NCI-H1092 (cell line): Measurements from ENCODE around the gene NPHP1.
A peak's percentile ranks its signal among the peaks of the same experiment; 100 is the strongest.
"Not testable (repeated sequence)": the region's sequence is repeated elsewhere in the genome, so short reads cannot be mapped to it uniquely, and the experiment has no call there.

Experiments
- DNase-seq: peaks from one replicate; lab custom pipeline; 2025; lab: John Stamatoyannopoulos, UW

The NPHP1 gene

GRCh38 chr2:110197452-110197851 is 7.4 kb downstream of the NPHP1 start:
- DNase-seq = no peak

DNA sequence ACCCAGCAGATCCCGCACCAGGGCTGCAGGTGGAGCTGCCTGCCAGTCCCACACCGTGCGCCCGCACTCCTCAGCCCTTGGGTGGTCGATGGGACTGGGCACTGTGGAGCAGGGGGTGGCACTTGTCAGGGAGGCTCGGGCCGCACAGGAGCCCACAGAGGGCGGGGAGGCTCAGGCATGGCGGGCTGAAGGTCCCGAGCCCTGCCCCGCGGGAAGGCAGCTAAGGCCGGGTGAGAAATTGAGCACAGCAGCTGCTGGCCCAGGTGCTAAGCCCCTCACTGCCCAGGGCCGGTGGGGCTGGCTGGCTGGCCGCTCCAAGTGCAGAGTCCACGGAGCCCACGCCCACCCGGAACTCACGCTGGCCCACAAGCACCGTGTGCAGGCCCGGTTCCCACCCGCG is 14.6 kb downstream of the NPHP1 start:
- DNase-seq = not testable (repeated sequence)

GRCh38 chr2:110182449-110182848 is 22.4 kb downstream of the NPHP1 start:
- no peak for DNase-seq

- DNase-seq = no peak
Observed at GRCh38 chr2:110180036-110180435, 24.8 kb downstream of the NPHP1 start.

- DNase-seq = no peak
Observed at GRCh38 chr2:110173523-110173922, 31.3 kb downstream of the NPHP1 start.

DNA sequence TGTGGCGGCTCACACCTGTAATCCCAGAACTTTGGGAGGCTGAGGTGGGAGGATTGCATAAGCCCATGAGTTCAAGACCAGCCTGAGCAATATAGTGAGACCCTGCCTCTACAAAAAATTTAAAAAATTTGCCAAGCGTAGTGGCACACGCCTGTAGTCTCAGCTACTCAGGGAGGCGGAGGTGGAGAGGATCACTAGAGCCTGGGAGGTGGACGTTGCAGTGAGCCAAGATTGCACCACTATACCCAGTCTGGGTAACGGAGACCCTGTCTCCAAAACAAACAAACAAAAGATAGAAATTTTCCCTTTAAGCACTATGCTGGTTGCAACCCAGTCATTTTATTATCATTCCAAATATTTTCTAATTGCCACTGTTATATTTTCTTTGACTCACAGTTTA is 32.3 kb downstream of the NPHP1 start:
- no peak for DNase-seq

- DNase-seq = no peak
Observed at GRCh38 chr2:110170102-110170501, 34.7 kb downstream of the NPHP1 start.

- DNase-seq = no peak
Observed at GRCh38 chr2:110167326-110168000, 37.4 kb downstream of the NPHP1 start.

DNA sequence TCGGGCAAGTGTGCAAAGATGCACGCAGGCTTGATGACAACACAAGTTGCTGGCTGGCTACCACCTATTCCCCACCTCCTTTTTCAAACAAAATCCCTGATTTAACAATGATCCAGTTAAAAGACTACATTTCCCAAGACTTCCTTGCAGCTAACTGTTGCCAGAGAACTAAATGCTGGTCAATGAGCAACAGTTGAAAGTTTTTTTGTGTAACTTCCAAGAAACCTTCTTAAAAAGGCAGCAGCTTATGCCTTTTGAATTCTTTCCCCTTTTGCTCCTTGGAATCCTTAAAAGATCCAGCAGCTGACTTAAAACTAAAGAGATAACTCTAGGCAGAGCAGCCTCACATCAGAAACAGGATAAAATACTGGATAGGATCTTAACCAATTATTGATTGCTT is 38.5 kb downstream of the NPHP1 start:
- no peak for DNase-seq

- peak; percentile 1 for DNase-seq
Observed at GRCh38 chr2:110157153-110157793, 47.5 kb downstream of the NPHP1 start.

DNA sequence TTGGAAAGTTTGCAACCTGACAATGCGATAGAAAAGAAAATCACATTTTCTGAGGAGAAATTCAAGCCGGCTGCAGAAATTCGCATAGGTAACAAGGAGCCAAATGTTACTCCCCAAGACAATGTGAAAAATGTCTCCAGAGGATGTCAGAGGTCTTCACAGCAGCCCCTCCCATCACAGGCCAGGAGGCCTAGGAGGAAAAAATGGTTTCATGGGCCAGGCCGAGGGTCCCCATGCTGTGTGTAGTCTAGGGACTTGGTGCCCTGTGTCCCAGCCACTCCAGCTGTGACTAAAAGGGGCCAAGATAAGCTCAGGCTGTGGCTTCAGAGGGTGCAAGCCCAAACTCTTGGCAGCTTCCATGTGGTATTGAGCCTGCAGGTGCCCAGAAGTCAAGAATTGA is 50.0 kb downstream of the NPHP1 start:
- not testable (repeated sequence) for DNase-seq

GRCh38 chr2:110154188-110154587 is 50.6 kb downstream of the NPHP1 start:
- not testable (repeated sequence) for DNase-seq

GRCh38 chr2:110153416-110153815 is 51.4 kb downstream of the NPHP1 start:
- no peak for DNase-seq

- DNase-seq = no peak
Observed at GRCh38 chr2:110152943-110153342, 51.9 kb downstream of the NPHP1 start.

DNA sequence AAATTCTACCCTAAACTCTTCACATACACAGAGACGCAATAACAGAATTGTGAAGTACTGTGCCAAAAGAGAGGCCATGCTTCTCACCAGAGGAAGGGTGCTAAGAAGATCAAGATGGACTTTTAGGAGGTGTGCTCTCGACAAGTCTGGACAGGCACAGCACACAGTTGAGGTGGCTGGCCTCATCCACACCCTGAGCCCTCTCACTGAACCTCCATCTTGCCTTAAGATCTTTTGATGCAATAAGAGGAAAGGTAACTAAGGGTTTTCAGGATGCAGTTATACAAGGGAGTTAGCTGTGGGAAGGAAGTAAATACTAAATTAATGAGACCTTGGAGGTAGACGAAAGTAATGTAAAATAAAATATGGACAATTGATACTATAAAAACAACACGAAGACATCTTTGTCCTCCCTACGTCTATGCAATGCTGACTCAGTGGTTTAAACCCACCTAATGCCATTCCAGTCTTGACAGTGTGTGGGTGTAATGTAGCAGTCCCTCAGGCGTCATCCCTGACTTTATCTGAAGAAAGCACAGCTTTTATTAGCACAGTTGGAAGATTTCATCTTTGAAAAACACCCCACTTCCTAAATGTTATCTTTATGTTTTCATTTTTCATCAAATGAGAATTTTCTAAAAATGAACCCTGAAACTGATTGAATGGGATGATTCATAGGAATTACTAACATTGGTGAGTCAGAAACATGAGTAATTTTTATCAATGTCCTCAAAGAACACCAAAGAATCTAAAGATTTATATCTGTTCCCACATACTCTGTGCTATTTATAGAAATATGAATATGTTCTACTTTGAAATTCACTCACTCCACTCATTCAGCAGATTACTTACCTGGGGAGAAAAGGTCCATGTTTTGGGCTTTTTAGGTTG is 55.2 kb downstream of the NPHP1 start:
- DNase-seq = no peak

DNA sequence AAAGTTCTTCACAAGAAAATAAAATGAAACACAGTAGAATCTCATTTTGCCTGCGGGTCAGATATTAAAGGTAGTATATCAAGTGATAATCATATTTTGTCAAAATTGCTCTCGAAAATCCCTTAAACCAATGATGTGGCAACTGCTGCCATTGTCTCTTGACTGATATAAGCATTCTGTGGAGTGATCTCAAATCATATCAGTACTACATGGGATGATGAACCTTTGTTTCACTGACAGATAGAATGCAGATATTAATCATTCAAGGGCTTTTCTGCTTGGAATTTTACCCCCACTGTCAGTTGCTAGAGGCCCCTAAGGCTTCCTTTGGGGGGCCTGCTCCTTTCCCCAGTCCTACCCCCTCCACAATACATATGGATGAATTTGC is 57.9 kb downstream of the NPHP1 start:
- DNase-seq = no peak

DNA sequence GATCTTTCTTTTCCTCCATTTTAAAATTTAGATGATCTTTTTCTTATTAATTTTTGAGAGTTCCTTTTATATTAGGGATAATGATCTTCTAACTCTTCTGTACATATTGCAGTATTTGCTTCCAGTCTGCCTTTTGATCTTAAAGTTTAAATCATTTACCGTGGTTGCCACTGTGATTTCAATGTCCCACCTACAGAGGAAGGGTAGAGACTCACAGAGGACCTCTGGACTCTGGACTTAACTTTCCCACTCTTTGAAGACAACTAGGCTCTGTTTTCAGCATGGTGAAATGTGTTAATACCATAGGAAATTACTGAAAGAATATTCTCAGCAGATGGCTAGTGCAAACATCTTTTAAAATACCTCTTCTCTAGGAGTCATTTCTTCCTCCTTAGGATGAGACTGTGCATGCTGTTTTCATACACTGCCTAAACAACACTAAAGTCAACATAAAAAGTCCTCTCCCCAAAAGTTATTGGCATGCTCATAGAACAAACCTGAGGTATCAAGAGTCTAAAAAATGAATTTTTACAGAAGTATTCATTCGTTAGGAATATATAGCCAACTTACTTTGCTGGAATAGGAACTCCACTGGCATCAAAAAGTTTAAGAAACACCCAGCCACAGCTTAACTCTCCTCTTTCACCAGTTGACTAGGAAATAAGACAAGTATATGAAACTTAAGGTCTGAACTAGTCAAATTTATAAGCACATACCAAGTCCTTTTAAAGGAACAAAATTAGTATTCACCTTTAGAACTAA is 58.4 kb downstream of the NPHP1 start:
- DNase-seq = no peak

DNA sequence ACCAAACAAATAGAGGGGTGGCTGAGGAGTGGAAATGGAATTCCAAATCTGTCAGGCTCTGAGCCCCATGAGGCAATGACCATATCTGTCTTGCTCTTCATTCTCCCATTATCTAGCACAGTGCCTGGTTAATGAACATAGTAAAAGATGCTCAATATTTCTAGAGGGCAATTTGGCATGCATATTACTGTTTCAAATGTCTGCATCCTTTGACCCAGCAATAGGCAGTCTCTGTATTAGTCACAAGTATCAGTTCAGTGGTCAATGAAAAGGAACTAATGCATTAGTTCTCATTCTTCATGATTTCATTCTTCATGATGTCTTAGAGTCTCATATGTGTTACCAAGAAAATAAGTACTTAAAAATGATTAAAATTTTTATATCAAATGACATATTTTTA is 60.8 kb downstream of the NPHP1 start:
- DNase-seq = no peak

DNA sequence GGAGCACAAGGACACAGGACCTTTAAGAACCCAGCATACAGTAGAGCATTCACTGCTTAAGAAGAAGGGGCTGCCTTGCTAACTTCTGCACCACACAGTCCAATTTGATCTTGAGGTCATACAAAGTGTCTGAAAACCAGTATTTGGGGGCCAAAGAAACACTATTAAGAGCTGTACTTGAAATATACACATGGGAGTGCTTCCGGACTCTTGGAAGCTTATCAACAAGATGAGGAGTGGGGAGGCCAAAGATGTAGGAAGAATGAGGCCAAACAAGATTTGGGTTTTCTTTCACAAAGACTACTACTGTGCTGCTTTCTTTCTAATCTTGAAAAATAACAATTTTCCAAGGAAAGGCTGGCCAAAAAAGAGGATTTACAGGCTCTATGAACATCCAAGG is 64.4 kb downstream of the NPHP1 start:
- no peak for DNase-seq

GRCh38 chr2:110134025-110134424 is 70.8 kb downstream of the NPHP1 start:
- no peak for DNase-seq

DNA sequence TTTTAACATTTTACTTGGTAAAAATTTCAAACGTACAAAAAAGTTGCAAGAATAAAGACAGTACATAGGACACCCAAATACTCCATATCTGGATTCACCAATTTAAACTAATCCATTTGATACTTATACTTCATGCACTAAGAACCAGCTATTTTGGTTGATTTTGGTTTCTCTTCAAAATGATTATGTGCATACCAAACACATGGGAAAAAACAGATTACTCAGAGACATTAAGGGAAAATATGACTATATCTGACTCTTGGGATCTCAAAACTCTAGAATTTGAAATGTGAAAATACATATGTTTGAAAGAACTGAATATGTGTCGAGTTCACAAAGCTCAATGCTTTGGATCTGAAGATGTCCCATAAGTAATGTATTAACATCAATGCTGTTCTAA is 73.6 kb downstream of the NPHP1 start:
- DNase-seq = no peak

DNA sequence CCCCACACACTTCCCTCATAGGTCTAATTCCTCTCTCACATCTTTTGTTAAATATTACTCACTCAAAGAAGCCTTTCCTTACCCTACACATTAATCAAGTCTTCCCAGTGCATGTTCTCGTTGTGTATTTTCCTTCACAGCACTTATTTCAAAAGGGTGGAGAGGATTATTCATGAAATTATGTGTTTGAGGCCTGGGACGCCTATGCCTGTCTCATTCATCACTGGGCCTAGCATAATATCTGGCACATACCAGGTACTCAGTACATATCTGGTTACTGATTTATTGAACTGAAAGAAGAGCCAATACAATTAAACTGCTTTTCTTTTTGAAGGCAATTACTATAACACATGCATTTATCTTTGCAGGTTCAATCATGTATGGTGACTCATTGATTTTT is 74.1 kb downstream of the NPHP1 start:
- DNase-seq = no peak
